NCI-H128 (cell line): ENCODE results near the gene MPHOSPH9.

Experiments
- DNase-seq: peaks from one replicate; lab custom pipeline; 2025; ENCODE audit not compliant: unreplicated experiment; lab: John Stamatoyannopoulos, UW

The MPHOSPH9 gene

DNA sequence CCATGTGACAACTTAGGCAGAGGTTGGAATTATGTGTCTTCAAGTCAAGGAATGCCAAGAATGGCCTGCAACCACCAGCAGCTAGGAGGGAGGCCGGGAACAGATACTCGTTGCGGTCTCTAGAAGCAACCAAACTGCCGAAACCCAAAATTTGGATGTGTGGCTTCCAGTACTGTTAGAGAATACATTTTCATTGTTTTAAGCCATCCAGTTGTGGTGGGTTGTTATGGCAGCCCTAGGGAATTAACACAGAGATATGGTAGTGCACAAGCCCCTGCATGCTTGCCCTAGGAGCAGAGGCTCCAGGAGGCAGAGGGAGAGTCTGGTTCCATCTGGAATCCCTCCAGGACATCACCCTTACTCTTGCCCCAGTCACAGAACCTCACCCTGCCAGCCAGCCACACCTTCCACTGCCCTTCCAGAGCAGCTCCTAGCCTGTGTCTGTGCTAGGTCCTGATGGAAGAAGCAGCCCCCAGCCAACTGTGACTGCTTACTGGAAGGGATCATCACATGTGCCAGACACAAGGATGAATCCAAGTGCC, 101.6 kb downstream of the MPHOSPH9 start:
- DNase-seq = no peak

DNA sequence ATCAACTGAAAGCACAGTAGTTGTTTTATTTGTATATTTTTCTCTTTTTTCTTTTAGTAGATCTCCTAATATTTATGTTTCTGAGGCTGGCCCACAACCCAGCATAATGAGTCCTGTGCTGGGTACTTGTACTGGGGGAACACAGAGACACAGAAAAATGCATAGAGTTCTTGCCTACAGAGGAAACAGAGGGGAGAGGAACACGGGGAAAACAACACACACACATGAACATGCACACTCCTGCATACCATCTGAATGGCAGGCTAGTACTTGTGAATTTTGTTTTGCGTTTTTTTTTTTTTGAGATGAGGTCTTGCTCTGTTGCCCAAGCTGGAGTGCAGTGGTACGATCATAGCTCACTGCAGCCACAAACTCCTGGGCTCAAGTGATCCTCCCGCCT, 103.3 kb downstream of the MPHOSPH9 start:
- no peak for DNase-seq

DNA sequence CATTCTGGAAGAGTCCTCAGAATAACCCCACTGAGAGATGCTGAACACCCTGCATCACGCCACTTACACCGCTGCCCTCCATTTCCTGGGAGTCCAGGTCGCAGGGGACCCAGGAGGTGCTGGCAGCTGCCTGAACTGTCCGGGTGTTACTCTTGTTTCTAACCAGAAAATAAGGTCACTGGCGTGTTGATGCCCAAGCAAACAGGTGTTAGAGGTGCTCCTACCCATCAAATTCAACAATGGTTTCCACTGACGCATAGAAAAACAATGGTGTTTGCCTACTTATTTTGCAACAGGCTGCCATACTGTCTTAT, 105.8 kb downstream of the MPHOSPH9 start:
- no peak for DNase-seq

DNA sequence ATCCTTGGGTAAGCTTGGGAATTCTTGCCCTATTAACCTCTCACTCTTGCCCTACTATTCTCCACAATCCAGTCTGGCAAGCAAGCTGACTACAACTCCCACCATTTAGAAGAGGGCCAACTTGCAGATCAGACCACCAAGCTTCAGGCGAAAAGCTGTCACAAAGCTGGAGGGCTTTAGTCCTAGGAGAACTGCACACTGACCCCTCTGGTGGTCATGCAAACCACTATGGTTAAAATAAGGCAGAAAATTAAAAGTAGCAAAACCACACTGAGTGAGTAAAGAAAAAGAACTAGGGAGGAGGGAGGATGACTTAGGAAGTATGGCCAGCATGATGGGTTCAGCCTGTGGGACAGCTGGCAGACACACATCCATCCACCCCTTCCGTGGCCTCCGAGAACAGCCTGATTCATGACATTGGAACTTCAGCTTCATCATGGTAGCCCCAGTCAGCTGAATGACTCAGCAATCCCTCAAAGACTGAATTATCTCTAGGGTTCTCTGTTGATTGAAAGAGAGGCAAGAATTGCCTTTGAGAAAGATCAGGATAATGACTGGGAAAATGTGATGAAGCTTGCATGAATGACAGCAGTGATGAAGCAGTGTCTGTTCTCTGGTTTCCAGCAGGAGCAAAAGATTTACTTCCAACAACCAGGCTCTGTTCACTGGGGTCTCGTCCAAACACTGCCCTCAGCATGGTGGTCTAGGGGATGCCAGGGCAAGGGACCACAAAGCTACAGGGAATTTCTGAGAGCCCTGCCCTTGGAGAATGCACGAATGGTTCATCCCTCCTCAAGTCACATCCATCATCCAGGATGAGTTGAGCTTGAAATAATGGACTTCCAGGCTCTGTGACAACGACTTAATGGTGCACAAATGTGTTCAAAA, 106.4 kb downstream of the MPHOSPH9 start:
- no peak for DNase-seq

DNA sequence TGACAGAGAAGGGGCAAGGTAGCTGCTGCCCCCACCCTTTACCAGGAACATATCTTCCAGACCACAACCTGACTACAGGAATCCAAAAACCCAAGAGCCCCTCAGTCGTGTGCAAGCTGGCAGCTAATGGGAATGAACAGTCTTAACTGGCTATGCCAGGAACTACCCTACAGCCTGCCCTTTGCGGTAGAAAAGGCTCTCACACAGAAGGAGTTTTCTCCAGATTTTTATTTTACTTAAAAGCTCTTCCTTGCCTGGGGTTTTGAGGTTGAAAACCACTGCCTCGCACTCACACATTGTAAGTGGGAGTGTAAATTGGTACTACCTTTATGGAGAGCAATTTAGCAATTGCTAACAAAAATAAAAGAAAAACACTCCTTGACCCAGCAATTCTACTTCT, 110.3 kb downstream of the MPHOSPH9 start:
- DNase-seq = no peak

DNA sequence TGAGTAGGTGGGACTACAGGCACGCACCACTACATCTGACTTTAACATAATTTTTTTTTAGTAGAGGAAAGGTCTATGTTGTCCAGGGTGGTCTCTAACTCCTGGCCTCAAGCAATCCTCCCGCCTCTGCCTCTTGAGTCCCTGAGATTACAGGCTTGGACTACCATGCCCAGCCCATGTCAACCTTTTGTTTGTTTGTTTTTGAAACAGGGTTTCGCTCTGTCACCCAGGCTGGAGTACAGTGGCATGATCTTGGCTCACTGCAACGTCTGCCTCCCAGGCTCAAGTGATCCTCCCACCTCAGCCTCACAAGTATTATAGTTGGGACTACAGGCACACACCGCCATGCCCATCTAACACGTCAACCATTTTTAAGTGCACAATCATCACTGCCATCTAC, 111.3 kb downstream of the MPHOSPH9 start:
- no peak for DNase-seq

DNA sequence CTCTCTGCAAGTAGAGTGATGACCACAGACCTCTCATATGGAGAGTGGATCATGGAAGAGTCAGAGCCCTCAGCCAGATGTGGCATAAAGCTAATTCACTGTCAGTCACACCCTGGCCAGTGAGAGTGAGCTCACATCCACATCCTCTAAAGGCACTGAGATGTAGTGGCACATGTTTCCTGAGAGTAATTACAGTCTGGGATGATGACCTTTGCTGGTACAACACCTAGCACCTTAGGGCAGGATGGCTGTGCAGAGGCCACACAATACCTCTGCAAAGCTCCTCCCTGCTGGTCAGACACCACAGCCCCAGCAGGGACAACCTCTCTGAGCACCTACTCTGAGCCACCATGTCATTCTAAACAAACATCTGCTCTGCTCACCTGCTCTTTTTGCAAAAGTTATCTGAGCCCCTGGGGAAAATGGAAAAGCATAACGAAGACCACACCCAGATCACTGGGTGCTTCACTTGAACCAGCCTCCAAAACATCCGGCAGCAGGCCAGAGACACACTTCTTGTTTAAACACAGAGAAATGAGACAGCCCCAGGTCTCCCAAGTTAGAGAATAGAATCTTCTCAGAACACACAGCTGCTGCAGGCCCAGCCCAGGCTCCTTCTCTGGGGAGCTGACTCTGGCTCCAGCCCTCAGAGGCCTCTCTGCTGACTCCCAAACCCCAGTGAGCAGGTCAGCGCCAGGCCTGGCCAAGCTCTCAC, 112.3 kb downstream of the MPHOSPH9 start:
- DNase-seq = no peak

DNA sequence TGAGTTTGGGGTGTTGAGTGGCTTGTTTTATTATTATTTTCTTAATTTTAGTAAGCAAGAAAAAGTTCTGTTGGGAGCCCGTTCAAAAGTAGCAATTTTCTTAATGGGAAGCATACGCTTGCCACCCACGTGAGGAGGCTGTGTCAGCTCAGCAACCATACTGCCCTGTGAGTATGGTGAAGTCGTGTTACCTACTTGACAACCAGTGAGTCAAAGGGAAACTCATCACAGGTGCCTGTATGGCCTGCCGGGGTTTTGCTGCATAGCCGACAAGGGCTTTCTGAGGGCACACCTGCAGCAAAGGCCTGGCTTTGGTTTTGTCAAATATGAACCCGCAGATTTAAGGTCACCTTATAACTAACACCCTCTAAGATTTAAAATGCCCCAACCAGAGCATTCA, 113.1 kb downstream of the MPHOSPH9 start:
- no peak for DNase-seq

DNA sequence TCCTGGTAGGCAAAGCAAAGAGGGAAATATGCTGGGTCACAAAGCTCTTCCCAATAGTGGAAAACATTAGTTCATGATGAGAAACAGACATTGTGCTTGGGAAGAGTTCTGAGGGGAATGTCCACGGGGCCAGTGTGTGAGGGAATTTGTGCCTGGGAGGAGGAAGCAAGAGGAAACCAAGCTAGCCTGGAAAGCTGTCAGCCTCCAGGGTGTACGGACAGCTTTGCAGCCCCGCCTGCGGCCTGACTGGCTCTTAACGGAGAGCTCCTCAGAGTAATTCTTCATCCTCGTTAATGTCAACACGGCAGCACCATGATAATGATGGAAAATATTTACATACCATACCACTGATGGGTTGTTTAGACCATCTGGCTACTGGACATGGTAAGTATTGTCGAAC, 114.4 kb downstream of the MPHOSPH9 start:
- DNase-seq = no peak

DNA sequence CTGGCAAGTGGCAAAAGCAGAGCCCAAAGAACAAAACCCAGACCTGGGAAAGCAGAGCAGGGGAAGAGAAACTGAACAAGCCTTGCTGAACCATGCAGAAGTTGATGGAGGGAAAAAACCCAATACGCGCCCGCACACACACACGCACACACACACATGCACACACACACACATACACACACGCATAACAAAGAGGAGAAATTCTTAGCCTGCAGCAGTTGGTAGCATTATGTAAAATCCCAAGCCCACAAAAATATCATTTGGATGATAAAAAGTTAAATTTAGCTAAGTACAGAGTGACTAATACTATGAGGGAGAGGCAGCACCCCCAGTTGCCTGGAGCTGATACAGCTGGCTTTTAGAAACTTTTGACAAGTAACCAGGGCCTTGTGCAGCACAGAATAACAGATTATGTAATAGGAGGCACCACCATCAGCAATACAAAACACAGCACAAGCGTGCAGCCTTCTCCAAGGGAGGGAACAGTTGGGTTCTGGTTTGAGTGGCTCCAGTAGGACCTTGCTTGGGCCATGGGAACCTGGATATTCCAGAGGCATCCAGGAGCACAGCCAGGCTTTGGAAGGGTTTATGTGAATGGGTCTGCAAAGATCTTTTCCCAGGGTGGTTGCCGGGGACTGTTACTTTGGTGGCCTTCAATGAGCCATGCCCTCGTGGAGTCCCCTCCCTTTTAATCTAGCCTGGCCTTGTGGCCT, 117.4 kb downstream of the MPHOSPH9 start:
- no peak for DNase-seq

DNA sequence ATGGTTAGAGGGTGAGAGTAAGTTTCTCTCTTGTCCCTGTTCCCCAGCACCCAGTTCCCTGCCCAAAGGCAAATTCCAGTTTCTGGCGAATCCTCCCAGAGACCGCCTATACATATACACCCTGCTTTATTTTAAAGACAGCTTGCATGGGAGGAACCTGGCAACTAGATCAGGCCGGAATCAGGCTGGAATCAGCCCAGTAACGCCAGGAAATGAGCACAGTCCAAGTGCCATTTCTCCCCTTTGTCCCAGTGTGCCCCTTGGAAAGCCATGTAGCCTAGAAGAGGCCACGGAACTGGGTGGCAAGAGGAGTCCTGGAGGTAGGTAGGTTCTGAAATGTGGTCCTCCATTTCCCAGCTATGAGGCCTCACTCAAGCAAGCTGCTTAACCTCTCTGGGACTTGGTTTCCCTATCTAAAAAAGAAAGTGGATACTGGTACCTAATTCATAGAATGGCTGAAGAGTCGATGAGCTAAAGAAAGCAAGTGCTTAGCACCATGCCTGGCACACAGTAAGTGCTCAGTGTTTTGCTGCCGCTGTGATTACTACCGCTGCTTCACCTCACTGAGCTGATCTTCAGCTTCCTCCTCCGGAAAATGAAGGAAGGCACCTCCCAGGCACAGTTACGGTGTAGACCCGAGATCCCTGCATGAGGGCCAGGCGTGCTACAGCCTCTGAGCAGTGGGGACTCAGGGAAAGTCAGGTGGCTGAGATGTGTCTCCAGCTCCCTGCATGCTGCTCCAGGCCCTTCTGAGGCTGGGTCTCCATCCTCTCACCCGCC, 118.4 kb downstream of the MPHOSPH9 start:
- DNase-seq = no peak

DNA sequence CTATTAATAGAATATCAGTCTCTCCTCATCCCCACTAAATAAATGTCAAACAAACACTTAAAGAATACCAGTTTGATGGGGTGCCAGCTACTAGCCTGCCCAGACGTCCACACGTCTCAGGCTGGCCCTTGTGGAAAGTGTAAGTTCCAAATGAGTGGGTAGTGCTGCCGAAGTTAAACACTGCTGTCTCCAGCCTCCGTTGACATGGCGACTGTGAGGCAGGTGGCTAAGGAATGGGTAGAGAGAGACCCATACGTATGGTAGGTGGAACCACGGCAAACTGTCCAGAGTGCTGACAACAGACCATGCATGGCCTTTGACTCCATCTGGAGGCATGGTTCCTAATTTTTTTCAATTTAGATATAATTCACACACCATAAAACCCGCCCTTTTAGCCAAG, 119.9 kb downstream of the MPHOSPH9 start:
- DNase-seq = no peak

DNA sequence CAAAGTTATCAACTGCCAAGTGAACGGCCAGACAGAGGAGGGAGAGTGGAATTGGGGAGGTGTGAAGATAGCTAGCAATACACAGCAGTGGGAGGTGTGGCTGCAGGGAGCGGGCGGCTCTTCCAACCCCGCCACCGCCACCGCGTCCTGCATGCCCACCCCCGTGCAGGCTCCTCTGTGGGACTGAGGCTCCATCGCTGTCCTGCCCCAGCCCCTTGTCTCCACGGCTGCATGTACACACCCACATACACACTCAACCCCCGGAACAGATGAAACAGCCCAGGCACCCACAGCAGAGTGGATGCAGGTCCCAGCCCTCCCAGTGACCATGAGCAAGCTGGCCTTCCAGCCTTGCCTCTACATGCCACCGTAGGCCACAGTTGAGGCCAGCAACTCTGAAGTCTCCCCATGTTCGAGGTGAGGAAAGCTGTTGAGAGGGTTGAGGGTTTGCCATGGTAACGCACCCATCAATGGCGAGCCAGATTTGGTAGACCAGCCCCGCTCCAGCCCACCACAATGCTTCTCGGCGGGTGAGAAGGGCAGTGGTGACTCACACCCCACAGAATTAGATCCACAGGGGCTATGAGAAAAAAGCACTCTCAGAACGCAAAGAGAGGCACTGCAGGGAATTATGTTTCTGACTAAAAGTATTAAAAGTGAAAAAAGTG, 121.3 kb downstream of the MPHOSPH9 start:
- no peak for DNase-seq

DNA sequence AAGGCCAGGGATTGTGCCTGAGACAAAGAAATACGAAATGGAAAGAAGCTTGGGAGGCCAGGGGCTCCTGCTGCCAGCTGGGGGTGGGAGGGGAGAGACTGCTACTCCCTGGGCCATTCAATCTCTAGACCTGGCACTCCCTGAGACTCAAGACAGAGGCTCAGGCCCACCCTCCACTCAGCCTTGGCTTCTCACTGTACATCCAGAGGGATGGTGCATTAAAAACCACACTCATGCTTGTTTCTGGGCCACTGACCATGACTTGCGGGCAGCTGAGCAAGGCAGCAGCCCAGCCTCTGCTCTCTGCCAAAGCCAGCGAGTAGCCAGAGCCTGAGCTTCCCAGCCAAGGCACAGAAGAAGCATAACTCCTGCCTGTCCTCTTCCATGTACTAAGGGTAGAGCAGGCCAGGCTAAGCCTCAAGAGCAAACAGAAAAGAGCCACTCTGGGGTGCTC, 123.6 kb downstream of the MPHOSPH9 start:
- no peak for DNase-seq

DNA sequence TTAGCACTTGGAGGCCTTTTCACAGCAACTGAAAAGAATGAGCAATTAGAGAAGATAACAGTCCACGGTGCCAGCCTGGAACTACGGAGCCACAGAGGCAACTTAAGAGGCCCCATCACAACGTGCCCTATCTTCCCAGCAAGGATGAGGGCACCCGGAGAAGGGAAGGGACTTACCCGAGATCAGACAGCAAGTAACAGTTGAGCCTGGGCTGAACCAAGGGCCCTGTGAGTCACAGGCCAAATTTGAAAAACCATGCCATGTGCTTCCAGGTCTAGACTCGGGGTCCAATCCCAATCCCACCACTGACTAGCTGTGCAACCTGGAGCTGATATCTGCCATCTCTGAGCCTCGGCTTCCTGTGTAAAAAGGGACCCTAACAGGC, 124.3 kb downstream of the MPHOSPH9 start:
- no peak for DNase-seq

DNA sequence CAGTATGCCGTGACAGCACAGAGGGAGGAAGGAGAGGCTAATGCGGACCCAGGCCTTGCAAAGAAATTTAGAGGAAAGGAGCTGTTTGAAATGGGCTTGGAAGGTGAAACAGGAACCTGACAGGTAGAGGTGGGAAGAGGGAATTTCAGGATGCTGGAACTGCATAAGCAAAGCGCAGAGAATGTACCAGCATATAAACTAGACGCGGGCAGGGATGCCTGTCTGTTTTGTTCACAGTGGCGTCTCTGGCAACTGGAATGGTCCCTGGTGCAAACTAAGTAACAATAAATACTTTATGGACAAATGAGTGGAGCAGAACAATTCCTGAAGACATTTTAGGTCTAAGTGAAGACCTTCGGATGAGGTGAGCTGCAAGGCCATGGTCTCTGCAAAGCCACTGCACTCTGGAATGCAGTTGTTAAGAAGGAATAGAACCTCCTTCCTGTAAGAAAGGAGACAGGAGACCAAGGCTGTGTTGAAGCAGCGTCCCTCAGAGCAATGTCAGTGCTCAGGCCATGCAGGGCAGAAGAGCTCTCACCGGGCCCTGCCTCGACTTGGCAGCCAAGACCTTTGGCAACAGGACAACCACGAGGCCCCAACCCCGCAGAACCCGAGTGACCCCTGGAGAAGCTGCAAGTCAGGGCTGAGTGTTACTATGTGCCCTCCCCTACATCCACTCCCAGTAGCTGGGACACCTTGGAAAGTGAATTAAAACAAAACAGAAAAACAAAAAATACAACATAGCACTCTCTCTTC, 124.8 kb downstream of the MPHOSPH9 start:
- DNase-seq = no peak

DNA sequence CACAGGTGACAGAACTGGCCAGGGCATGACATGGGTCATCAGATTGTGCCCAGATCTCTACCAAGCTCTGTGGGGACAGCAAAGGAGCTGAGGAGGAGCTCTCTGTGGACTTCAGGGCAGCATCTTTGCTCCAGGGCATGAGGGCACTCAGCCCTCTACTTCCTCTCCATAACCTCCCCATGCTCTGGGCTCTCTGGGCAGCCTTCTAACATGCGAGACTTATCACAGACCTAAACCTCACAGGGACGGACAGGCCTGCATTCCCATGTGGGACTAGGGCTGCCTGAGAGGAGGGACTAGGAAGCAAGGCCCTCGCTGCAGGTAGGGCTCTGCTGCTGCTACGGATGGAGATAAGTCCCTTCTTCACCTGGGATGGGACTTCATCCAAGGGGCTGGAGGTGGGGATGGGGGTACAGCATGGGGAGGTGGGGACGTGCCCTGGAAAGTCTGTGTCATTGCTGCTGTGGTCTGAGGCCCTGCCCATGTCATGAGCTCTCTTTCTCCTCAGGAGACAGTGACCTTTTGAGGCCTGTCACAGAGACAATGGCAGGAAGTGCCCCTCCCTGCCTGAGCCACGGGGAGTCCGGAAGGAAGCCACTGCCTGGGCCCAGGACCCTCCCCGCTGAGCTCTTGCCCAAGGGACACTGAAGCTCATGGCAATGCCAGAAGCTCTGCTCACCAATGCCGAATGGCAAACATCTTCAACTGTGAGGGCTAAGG, 126.1 kb downstream of the MPHOSPH9 start:
- DNase-seq = no peak

DNA sequence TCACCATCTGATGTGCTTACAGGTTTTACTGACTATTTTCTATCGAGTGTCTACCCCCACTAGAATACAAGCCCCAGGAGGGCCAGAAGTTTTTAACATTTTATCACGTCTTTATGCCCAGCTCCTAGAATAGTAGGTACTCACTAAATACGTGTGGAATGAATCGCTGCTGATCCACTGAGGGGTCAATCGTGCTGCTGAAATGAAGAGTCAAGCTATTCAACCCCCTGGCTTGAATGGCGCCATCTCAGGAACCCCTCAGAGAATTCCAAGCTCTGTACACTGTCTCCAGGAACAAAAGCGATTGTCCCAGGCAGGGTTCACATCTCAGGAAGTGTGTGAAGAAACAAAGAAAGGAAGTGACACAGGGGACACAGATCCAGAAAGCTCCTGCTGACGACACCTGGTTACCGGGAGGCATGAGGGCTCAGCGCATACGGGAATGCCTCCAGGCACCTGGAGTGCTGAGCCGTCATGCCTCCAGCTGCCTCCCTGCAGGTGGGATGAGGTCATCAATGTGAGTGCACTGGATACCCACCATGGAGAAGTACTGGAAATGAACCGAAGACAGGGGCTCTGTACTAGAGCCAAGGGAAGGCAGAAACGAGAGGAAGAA, 127.6 kb downstream of the MPHOSPH9 start:
- DNase-seq = no peak

DNA sequence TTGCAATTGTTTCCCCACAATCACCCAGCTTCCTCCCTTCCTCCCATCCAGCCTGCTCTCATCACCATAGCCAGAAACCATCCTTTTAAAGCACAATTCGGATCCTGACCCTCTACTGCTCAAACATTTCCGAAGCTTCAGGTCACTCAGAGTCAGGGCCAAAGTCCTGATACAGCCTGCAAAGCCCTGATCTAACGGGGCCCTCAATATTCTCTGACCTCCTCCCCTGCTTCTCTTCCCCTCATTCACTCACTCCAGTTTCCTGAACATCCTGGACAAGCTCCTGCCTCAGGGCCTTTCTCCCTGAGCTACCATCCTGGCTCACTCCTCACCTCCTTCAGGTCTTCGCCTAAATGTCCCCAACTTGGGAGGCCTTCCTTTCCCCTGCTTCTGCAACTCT, 128.1 kb downstream of the MPHOSPH9 start:
- no peak for DNase-seq
